Body of pancreas (tissue), 4 donors: ENCODE measurements around the gene PDE8B. TPM values are rescaled to one million over a fixed set of nuclear protein-coding genes. Genes with fewer than 3 reads are reported as not detected.

Experiments
- ATAC-seq: fragments of 150-250 bp; one replicate; pipeline ENCODE4 v1.9.1; 2016
- DNase-seq, 4 donors: peaks; one replicate each; pipeline ENCODE4 v3.0.0-alpha.2; 2019
- H3K27ac ChIP-seq, 4 donors: fragments of 200-600 bp; sonication (generic); 1 replicate in 3 of 4; 2 replicates in 1 of 4; pipeline versions ENCODE4 v1.5.1 to v1.6.1; 2016 to 2019; ENCODE audit warnings: mild to moderate bottlenecking in 1 of 4, mixed read lengths in 1 of 4, moderate library complexity in 1 of 4
- H3K27me3 ChIP-seq, 2 donors: fragments of 200-600 bp; sonication (generic); one replicate each; pipeline ENCODE4 v1.6.0; 2016; ENCODE audit warnings: mild to moderate bottlenecking in 1 of 2
- H3K36me3 ChIP-seq, 2 donors: fragments of 200-600 bp; sonication (generic); replicated peaks in 1 of 2; 2 replicates each; pipeline ENCODE4 v1.5.1; 2016; ENCODE audit warnings: low read depth in 2 of 2; ENCODE audit not compliant: insufficient read depth in 1 of 2
- H3K4me1 ChIP-seq: fragments of 200-600 bp; sonication (generic); one replicate; pipeline ENCODE4 v1.6.0; 2016
- H3K4me3 ChIP-seq, 2 donors: fragments of 200-600 bp; sonication (generic); 1 replicate in 1 of 2; 2 replicates in 1 of 2; pipeline ENCODE4 v1.5.1; 2016 to 2019
- H3K9me3 ChIP-seq, 3 donors: fragments of 200-600 bp; sonication (generic); 1 replicate in 2 of 3; 2 replicates in 1 of 3; pipeline ENCODE4 v1.5.1; 2016
- POLR2A ChIP-seq, 3 donors: fragments of 450-650 bp; IDR thresholded peaks; one replicate each; pipeline ENCODE4 v1.6.1; 2016; ENCODE audit warnings: antibody characterized with exemption in 3 of 3, mild to moderate bottlenecking in 2 of 3
- WGBS, 2 donors: methylation state at CpG; one replicate each; pipeline ENCODE4 v1.1.5; 2017; 5-methylcytosine and 5-hydroxymethylcytosine counted together
- intact Hi-C: fragments of 100-400 bp; cut with DNase I; formaldehyde crosslinking; loops from one replicate; pipeline ENCODE4 v1.15.1; 2023
- total RNA-seq, 2 donors: library from RNA; depleted of rRNA; stranded (reverse); fragments of >200 nt; gene quantifications; one replicate each; pipeline ENCODE4 v1.1.0, GENCODE V29; 2016
- TF ChIP-seq, protein P1 (sequence below), 7 experiments: fragments of 450-650 bp in 4 of 7; fragments of 200-600 bp in 3 of 7; sonication (generic) in 3 of 7; IDR thresholded peaks; one replicate each; pipeline ENCODE4 v1.5.1; 2016 to 2019; ENCODE audit warnings: antibody characterized with exemption in 7 of 7

Gene PDE8B
- total RNA-seq, 2 donors from 2014 or later: 8.3 to 15.8 TPM

DNA sequence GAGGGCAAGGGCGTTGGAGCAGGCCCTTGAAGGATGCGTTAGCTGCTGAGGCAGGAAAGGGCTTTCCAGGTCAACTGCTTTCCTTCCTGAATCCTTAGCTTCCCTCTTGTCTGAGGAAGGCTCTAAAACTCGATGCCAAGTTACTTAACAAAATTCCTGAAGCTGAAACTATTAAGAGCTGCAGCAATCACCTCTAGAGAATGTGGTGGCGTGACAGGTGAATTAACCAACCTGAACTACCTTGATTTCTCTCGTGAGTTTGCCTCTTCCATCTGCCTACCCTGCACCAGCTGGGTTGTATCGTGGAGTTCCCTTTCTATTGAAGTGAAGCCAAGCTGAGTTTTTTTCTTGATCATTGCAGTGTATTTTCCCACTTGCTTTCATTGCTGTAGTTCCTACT lies 96.1 kb downstream of the PDE8B start:
- WGBS, 2 donors: 54 to 55% methylated on average over 6 of the region's 6 CpGs
- H3K27me3 ChIP-seq: no peaks in the 10 kb centered on the region
- no peak for DNase-seq
- H3K4me3 ChIP-seq: no peak overlapping the region
- no peaks in the 10 kb centered on the region for H3K36me3 ChIP-seq
- H3K27ac ChIP-seq: no peak overlapping the region
- no peak for ATAC-seq
- H3K4me1 ChIP-seq: no peaks in the 10 kb centered on the region
- no peaks in the 10 kb centered on the region for H3K9me3 ChIP-seq
- TF ChIP-seq, protein P1, sequence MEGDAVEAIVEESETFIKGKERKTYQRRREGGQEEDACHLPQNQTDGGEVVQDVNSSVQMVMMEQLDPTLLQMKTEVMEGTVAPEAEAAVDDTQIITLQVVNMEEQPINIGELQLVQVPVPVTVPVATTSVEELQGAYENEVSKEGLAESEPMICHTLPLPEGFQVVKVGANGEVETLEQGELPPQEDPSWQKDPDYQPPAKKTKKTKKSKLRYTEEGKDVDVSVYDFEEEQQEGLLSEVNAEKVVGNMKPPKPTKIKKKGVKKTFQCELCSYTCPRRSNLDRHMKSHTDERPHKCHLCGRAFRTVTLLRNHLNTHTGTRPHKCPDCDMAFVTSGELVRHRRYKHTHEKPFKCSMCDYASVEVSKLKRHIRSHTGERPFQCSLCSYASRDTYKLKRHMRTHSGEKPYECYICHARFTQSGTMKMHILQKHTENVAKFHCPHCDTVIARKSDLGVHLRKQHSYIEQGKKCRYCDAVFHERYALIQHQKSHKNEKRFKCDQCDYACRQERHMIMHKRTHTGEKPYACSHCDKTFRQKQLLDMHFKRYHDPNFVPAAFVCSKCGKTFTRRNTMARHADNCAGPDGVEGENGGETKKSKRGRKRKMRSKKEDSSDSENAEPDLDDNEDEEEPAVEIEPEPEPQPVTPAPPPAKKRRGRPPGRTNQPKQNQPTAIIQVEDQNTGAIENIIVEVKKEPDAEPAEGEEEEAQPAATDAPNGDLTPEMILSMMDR (IDR thresholded peaks at IDR 0.05): no peak
- no peak for TF ChIP-seq POLR2A (IDR thresholded peaks at IDR 0.05)
- intact Hi-C loops: no loop called here

- H3K36me3 ChIP-seq: no peaks in the 10 kb centered on the region
- no peak overlapping the region for H3K27ac ChIP-seq
- ATAC-seq (no peak), DNase-seq (peak in 1 of 4 donors; percentile 17)
- TF ChIP-seq POLR2A (IDR thresholded peaks at IDR 0.05): no peak
- TF ChIP-seq, protein P1 (IDR thresholded peaks at IDR 0.05): no peak
- H3K4me3 ChIP-seq: no peak overlapping the region
- WGBS, 2 donors: 77 to 80% methylated on average over 12 of the region's 12 CpGs
- H3K4me1 ChIP-seq: no peaks in the 10 kb centered on the region
- H3K27me3 ChIP-seq: no peaks in the 10 kb centered on the region
- no peaks in the 10 kb centered on the region for H3K9me3 ChIP-seq
- intact Hi-C loops: no loop called here
Observed at GRCh38 chr5:77308154-77308960, 97.9 kb downstream of the PDE8B start.

GRCh38 chr5:77309140-77309539 lies 98.7 kb downstream of the PDE8B start:
- TF ChIP-seq, protein P1 (IDR thresholded peaks at IDR 0.05): no peak
- no peak for TF ChIP-seq POLR2A (IDR thresholded peaks at IDR 0.05)
- Histone ChIP-seq H3K9me3 (no peaks in the 10 kb centered on the region), H3K4me3 (no peak overlapping the region), H3K27me3 (no peaks in the 10 kb centered on the region), H3K36me3 (no peaks in the 10 kb centered on the region), H3K27ac (no peak overlapping the region), H3K4me1 (no peaks in the 10 kb centered on the region)
- ATAC-seq (no peak), DNase-seq (no peak)
- WGBS, 2 donors: 86 to 87% methylated on average over 2 of the region's 2 CpGs
- intact Hi-C loops: no loop called here

GRCh38 chr5:77310494-77311213 lies 100.2 kb downstream of the PDE8B start:
- DNase-seq (no peak), ATAC-seq (no peak)
- Histone ChIP-seq H3K27ac (no peak overlapping the region), H3K27me3 (no peaks in the 10 kb centered on the region), H3K4me1 (no peaks in the 10 kb centered on the region), H3K4me3 (no peak overlapping the region), H3K36me3 (no peaks in the 10 kb centered on the region), H3K9me3 (no peaks in the 10 kb centered on the region)
- 79 to 86% methylated on average over 4 of the region's 4 CpGs for WGBS, 2 donors
- intact Hi-C loops: no loop called here
- TF ChIP-seq, protein P1 (IDR thresholded peaks at IDR 0.05): no peak
- no peak for TF ChIP-seq POLR2A (IDR thresholded peaks at IDR 0.05)
